ENCODE measurements around the gene TEX261. TPM values are rescaled to one million over a fixed set of nuclear protein-coding genes. Genes with fewer than 3 reads are reported as not detected.

Gene TEX261
- total RNA-seq, 2 experiments from 2014 or later, result 34.5 to 45.8 TPM

GRCh38 chr2:70962211-70962884, 32.3 kb downstream of the TEX261 start:
- H3K4me2 ChIP-seq (ENCODE audit: low read length), result no peak overlapping the region
- no peak overlapping the region for H3K27ac ChIP-seq (ENCODE audit: low read depth, low read length, poor library complexity, severe bottlenecking)
- no peaks in the 10 kb centered on the region for H4K20me1 ChIP-seq (ENCODE audit: insufficient read depth, low read length)
- no peak overlapping the region for H2AFZ ChIP-seq (ENCODE audit: low read length)
- H3K79me2 ChIP-seq (ENCODE audit: insufficient read depth, low read depth, low read length), result no peaks in the 10 kb centered on the region
- no TSS peak for BruUV-seq (replicated peaks)
- H3K4me1 ChIP-seq (ENCODE audit: insufficient read depth, low read length, poor library complexity, severe bottlenecking), result peaks cover 16% of the 10 kb centered on the region
- intact Hi-C loops (cut with micrococcal nuclease; ENCODE audit: unreplicated experiment), result no loop called here
- no peaks in the 10 kb centered on the region for H3K36me3 ChIP-seq (ENCODE audit: insufficient read depth, low read length)
- POLR2A ChIA-PET, result interaction anchor here (1.2 kb wide), 1 partner anchor 9 kb away, joined by 3 read pairs; no protein-coding TSS in a partner anchor
- CTCF ChIA-PET (ENCODE audit: unreplicated experiment), result interaction anchor here (1.2 kb wide), 1 partner anchor 9 kb away, joined by 3 read pairs; no protein-coding TSS in a partner anchor
- H3K9me2 ChIP-seq (ENCODE audit: insufficient read depth, low read length), result no peaks in the 10 kb centered on the region
- TF ChIP-seq CTCF (conservative IDR thresholded peaks at IDR 0.05; ENCODE audit: low read length) (no peak), EZH2phosphoT487 (IDR thresholded peaks at IDR 0.05; ENCODE audit: borderline replicate concordance, low read depth, low read length) (no peak)
- no peak overlapping the region for H3K4me3 ChIP-seq (ENCODE audit: low read depth, low read length, poor library complexity, severe bottlenecking)
- H3K9me3 ChIP-seq (ENCODE audit: low read length), result no peaks in the 10 kb centered on the region
- no peak for DNase-seq (ENCODE audit: low spot score)

DNA sequence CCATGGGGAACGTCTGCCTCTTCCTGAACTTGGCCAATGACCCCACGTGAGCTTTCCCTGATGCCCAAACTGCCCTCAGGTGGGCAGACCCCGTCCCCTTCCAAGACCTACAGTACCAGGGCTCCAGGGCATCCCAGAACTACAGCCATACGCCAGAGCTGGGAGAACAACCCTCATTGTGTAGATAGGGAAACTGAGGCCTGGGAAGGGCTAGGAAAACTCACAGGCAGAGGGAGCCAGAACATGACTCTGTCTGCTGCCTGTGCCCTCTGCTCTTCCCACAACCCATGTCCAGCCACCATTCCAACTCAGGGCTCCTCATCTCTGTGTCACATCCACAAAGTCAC, 33.1 kb downstream of the TEX261 start:
- ChIA-PET POLR2A (no interaction called here), CTCF (ENCODE audit: unreplicated experiment) (no interaction called here)
- DNase-seq (ENCODE audit: low spot score), result no peak
- H3K79me2 ChIP-seq (ENCODE audit: insufficient read depth, low read depth, low read length), result no peaks in the 10 kb centered on the region
- TF ChIP-seq EZH2phosphoT487 (IDR thresholded peaks at IDR 0.05; ENCODE audit: borderline replicate concordance, low read depth, low read length) (no peak), CTCF (conservative IDR thresholded peaks at IDR 0.05; ENCODE audit: low read length) (no peak)
- H3K9me2 ChIP-seq (ENCODE audit: insufficient read depth, low read length), result no peaks in the 10 kb centered on the region
- intact Hi-C loops (cut with micrococcal nuclease; ENCODE audit: unreplicated experiment), result no loop called here
- no TSS peak for BruUV-seq (replicated peaks)
- H3K4me2 ChIP-seq (ENCODE audit: low read length), result no peak overlapping the region
- no peaks in the 10 kb centered on the region for H3K36me3 ChIP-seq (ENCODE audit: insufficient read depth, low read length)
- peaks cover 16% of the 10 kb centered on the region for H3K4me1 ChIP-seq (ENCODE audit: insufficient read depth, low read length, poor library complexity, severe bottlenecking)
- no peak overlapping the region for H3K4me3 ChIP-seq (ENCODE audit: low read depth, low read length, poor library complexity, severe bottlenecking)
- no peak overlapping the region for H2AFZ ChIP-seq (ENCODE audit: low read length)
- H4K20me1 ChIP-seq (ENCODE audit: insufficient read depth, low read length), result no peaks in the 10 kb centered on the region
- H3K9me3 ChIP-seq (ENCODE audit: low read length), result no peaks in the 10 kb centered on the region
- H3K27ac ChIP-seq (ENCODE audit: low read depth, low read length, poor library complexity, severe bottlenecking), result no peak overlapping the region

- TF ChIP-seq CTCF (conservative IDR thresholded peaks at IDR 0.05; ENCODE audit: low read length) (no peak), EZH2phosphoT487 (IDR thresholded peaks at IDR 0.05; ENCODE audit: borderline replicate concordance, low read depth, low read length) (no peak)
- Histone ChIP-seq H3K9me2 (ENCODE audit: insufficient read depth, low read length) (no peaks in the 10 kb centered on the region), H3K4me1 (ENCODE audit: insufficient read depth, low read length, poor library complexity, severe bottlenecking) (peaks cover 16% of the 10 kb centered on the region), H3K9me3 (ENCODE audit: low read length) (no peaks in the 10 kb centered on the region), H3K4me3 (ENCODE audit: low read depth, low read length, poor library complexity, severe bottlenecking) (no peak overlapping the region), H3K4me2 (ENCODE audit: low read length) (no peak overlapping the region), H3K79me2 (ENCODE audit: insufficient read depth, low read depth, low read length) (no peaks in the 10 kb centered on the region), H2AFZ (ENCODE audit: low read length) (no peak overlapping the region), H3K36me3 (ENCODE audit: insufficient read depth, low read length) (no peaks in the 10 kb centered on the region), H3K27ac (ENCODE audit: low read depth, low read length, poor library complexity, severe bottlenecking) (no peak overlapping the region), H4K20me1 (ENCODE audit: insufficient read depth, low read length) (no peaks in the 10 kb centered on the region)
- ChIA-PET CTCF (ENCODE audit: unreplicated experiment) (no interaction called here), POLR2A (no interaction called here)
- DNase-seq (ENCODE audit: low spot score), result no peak
- no TSS peak for BruUV-seq (replicated peaks)
- intact Hi-C loops (cut with micrococcal nuclease; ENCODE audit: unreplicated experiment), result no loop called here
Measured at GRCh38 chr2:70960833-70961647, 33.6 kb downstream of the TEX261 start.

Data from OCI-LY7 (cell line).